ENCODE measurements around the gene AJM1. TPM values are rescaled to one million over a fixed set of nuclear protein-coding genes. Genes with fewer than 3 reads are reported as not detected.
"Not testable (repeated sequence)": the region's sequence is repeated elsewhere in the genome, so short reads cannot be mapped to it uniquely, and the experiment has no call there.

The AJM1 gene
- total RNA-seq, 1 donor from 2014 or later, result 0.51 TPM

- no peak for DNase-seq (ENCODE audit: low read depth in 2 of 2)
Measured at GRCh38 chr9:136829981-136830885, 12.0 kb upstream of the AJM1 start.

GRCh38 chr9:136831002-136831719 lies 11.1 kb upstream of the AJM1 start:
- no peak for DNase-seq (ENCODE audit: low read depth in 2 of 2)

GRCh38 chr9:136831720-136832104 lies 10.6 kb upstream of the AJM1 start:
- no peak for DNase-seq (ENCODE audit: low read depth in 2 of 2)

- DNase-seq (ENCODE audit: low read depth in 2 of 2), result no peak
Measured at GRCh38 chr9:136832581-136832980, 9.7 kb upstream of the AJM1 start.

GRCh38 chr9:136833381-136834048 lies 8.8 kb upstream of the AJM1 start:
- not testable (repeated sequence) for DNase-seq (ENCODE audit: low read depth in 2 of 2)

GRCh38 chr9:136835162-136835931 lies 6.9 kb upstream of the AJM1 start:
- DNase-seq (ENCODE audit: low read depth in 2 of 2), result no peak

GRCh38 chr9:136835932-136836904 lies 6.1 kb upstream of the AJM1 start:
- no peak for DNase-seq (ENCODE audit: low read depth in 2 of 2)

- DNase-seq (ENCODE audit: low read depth in 2 of 2), result no peak
Measured at GRCh38 chr9:136837146-136837855, 5.0 kb upstream of the AJM1 start.

- DNase-seq (ENCODE audit: low read depth in 2 of 2), result not testable (repeated sequence)
Measured at GRCh38 chr9:136837856-136838277, 4.4 kb upstream of the AJM1 start.

GRCh38 chr9:136838314-136839228 lies 3.7 kb upstream of the AJM1 start:
- DNase-seq (ENCODE audit: low read depth in 2 of 2), result no peak

GRCh38 chr9:136839229-136840139 lies 2.8 kb upstream of the AJM1 start:
- no peak for DNase-seq (ENCODE audit: low read depth in 2 of 2)

- DNase-seq (ENCODE audit: low read depth in 2 of 2), result no peak
Measured at GRCh38 chr9:136840140-136840876, 2.0 kb upstream of the AJM1 start.

GRCh38 chr9:136840877-136841645 lies 1.2 kb upstream of the AJM1 start:
- DNase-seq (ENCODE audit: low read depth in 2 of 2), result peak in 1 of 2 donors; percentile 19

GRCh38 chr9:136841646-136842379 lies 465 bp upstream of the AJM1 start:
- not testable (repeated sequence) for DNase-seq (ENCODE audit: low read depth in 2 of 2)

GRCh38 chr9:136843159-136843800 lies 1.0 kb downstream of the AJM1 start:
- DNase-seq (ENCODE audit: low read depth in 2 of 2), result not testable (repeated sequence)
